Mucosa of stomach (tissue), 1 donor: ENCODE results near the gene MAGEL2.

Experiments
- H3K27me3 ChIP-seq: one replicate; pipeline ENCODE4 v1.7.0; 2013; ENCODE audit warnings: mild to moderate bottlenecking, low read length; ENCODE audit not compliant: control insufficient read depth, insufficient read depth
- H3K36me3 ChIP-seq: one replicate; pipeline ENCODE4 v1.7.0; 2013; ENCODE audit warnings: low read length; ENCODE audit not compliant: control insufficient read depth, insufficient read depth
- H3K4me1 ChIP-seq: one replicate; pipeline ENCODE4 v1.7.0; 2013; ENCODE audit warnings: mild to moderate bottlenecking, low read length; ENCODE audit not compliant: control insufficient read depth, insufficient read depth
- H3K4me3 ChIP-seq: one replicate; pipeline ENCODE4 v1.7.0; 2013; ENCODE audit warnings: low read length
- H3K9ac ChIP-seq: one replicate; pipeline ENCODE4 v1.7.0; 2013; ENCODE audit warnings: mild to moderate bottlenecking, low read length, moderate library complexity
- H3K9me3 ChIP-seq: one replicate; pipeline ENCODE4 v1.7.0; 2013; ENCODE audit warnings: mild to moderate bottlenecking, low read length, moderate library complexity; ENCODE audit not compliant: control insufficient read depth
- donor health status: Pancreatic carcinoma.

The MAGEL2 gene

DNA sequence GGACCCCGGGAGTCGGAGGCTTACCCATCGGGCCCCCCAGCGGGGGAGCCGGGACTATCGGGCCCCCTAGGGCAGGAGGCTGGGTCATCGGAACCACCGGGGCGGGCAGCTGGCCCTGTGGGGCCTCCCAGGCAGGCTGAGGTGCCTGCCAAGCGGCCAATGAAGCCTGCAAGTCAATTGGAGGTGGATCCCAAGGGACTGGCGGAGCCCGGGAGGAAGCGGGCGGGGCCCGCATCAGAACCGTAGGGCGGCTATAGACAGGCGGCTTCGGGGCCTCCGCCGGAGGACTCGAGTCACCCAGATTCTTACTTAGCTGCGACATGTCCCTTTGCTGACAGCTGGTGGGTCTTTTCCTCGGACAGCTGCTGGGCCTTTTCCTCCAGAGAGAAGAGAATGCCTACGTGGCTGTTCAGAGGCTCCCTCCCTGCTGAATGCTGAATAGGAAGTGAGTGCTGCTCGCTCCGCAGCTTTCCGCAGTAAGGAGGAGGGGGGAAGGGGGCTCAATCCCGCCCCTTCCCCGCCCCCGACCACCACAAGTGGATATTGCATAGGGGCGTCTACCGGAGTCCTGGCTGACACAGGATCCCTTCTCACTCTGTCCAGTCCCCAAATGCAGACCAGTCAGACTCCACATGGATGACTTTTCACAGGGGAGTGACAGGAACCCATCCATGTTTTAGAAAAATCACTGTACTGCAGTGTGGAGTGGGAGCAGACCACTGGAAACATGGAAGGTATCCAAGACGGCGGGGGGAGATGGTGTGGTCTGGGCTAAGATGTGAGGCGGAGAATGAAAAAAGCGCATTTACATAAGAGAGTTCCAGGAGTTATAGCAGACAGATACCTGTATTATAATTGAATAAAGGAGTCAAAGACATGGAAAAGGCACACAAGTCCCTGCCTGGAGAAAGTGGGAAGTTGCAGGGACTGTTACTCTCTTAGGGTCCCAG, at the start of gene MAGEL2:
Gene MAGEL2 (minus strand): TSS at position 447 of the 950 bp plus-strand sequence. CDS start 125 bp downstream, at position 322.
- Histone ChIP-seq H3K9me3 (no peaks in the 10 kb centered on the region), H3K36me3 (no peaks in the 10 kb centered on the region), H3K4me1 (no peaks in the 10 kb centered on the region), H3K27me3 (peaks cover 4% of the 10 kb centered on the region), H3K4me3 (no peak within 1 kb of the TSS), H3K9ac (no peak within 1 kb of the TSS)

DNA sequence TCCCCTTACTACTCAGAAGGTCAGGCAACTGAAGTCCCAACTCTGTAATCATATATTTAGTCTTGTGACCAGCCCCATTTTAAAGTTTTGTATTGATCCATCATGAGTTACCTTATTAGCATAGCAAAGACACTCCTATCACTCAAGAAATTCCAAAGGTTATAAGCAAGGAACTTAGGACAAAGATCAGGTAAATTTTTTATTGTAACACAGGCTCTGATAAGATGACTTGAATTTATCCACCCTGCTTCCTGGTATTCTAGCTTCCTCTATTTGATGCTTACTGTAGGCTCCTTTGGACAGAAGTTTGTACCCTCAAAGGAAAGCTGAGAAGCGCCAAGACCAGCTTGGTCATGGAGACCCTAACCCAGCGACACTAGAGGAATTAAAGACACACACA, 47.6 kb upstream of the MAGEL2 start:
- no peaks in the 10 kb centered on the region for H3K4me1 ChIP-seq
- H3K9ac ChIP-seq: no peak overlapping the region
- H3K4me3 ChIP-seq: no peak overlapping the region
- H3K27me3 ChIP-seq: no peaks in the 10 kb centered on the region
- no peaks in the 10 kb centered on the region for H3K36me3 ChIP-seq
- H3K9me3 ChIP-seq: no peaks in the 10 kb centered on the region

DNA sequence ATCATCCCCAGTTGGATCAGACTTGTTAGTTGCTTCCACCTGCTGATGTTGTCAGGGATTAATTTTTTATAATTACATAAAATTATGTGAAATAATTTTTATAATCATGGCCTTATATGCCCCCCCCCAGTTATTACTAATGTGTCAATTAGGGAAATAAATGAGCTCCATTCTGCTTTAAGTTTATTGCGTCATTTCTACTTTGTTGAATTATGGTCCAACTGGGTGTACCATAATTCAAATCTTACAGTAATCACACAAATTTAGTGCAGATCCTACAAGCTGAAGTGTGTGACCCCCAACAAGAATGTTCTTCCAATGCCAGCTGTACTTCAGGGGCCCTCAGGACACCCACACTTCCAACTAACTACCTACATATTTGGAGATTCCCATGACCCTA, 46.9 kb upstream of the MAGEL2 start:
- no peak overlapping the region for H3K4me3 ChIP-seq
- H3K27me3 ChIP-seq: no peaks in the 10 kb centered on the region
- H3K9ac ChIP-seq: no peak overlapping the region
- no peaks in the 10 kb centered on the region for H3K36me3 ChIP-seq
- no peaks in the 10 kb centered on the region for H3K9me3 ChIP-seq
- H3K4me1 ChIP-seq: no peaks in the 10 kb centered on the region

DNA sequence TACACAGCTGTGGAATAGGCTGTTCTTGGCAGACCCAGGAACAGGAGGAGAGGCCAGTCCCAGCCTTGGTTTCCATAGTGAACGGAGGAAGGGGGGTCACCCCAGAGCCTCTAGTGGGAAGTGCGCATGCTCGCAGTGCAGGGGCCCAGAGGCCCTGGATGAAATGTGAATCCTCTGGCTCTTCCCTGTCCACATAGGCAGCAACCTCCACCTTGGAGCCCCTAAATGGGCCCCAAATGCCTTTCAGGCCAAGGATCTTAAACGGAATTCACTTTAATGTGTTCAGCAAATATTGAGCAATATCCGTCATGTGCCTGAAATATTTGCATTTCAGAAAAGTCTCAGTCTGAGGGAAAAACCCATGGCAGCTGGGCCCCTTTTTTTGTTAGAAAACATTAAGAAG, 42.8 kb upstream of the MAGEL2 start:
- no peak overlapping the region for H3K4me3 ChIP-seq
- no peaks in the 10 kb centered on the region for H3K27me3 ChIP-seq
- H3K36me3 ChIP-seq: no peaks in the 10 kb centered on the region
- no peaks in the 10 kb centered on the region for H3K4me1 ChIP-seq
- no peak overlapping the region for H3K9ac ChIP-seq
- H3K9me3 ChIP-seq: no peaks in the 10 kb centered on the region

DNA sequence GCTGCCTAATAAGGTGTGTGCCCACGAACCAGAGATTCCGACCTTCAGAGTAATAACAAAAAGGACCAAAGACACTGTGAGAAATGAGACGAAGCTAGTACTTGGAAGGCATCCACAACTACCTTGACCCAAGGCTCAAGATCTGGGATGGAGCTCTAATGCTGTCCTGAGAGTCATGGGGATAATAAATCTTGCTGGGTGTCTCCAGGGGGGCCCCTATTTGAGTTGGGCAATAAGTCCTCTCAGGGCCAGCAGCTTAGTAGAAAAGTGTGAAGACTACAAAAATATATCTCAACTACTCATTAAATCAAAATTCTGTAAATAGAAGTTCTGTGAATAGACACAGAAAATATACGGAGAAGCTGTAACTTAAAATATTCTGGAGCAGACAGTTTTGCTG, 42.3 kb upstream of the MAGEL2 start:
- H3K4me3 ChIP-seq: no peak overlapping the region
- no peak overlapping the region for H3K9ac ChIP-seq
- H3K36me3 ChIP-seq: no peaks in the 10 kb centered on the region
- H3K9me3 ChIP-seq: no peaks in the 10 kb centered on the region
- no peaks in the 10 kb centered on the region for H3K4me1 ChIP-seq
- no peaks in the 10 kb centered on the region for H3K27me3 ChIP-seq

DNA sequence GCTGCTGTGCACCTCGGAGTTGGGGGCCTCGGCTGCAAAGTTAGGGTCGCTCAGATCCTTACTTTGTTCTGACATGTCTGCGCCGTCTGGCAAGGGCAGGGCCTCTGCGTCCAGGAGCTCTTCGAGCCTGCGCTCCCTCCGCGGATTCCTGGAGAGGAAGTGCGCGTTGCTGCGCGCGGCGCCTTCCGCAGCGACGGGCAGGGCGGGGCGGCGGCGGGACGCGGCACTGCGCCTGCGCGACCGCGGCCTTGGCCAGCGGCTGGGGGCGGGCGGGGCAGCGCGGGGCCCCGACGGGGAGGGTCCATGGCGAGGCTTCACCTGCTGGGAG, 39.4 kb upstream of the MAGEL2 start, which contains the start of gene NDN:
Gene NDN (minus strand): TSS at position 163 of the 328 bp plus-strand sequence. CDS start 88 bp downstream, at position 75.
- no peaks in the 10 kb centered on the region for H3K4me1 ChIP-seq
- no peak within 1 kb of the TSS for H3K9ac ChIP-seq
- no peaks in the 10 kb centered on the region for H3K27me3 ChIP-seq
- no peaks in the 10 kb centered on the region for H3K36me3 ChIP-seq
- no peak within 1 kb of the TSS for H3K4me3 ChIP-seq
- no peaks in the 10 kb centered on the region for H3K9me3 ChIP-seq

DNA sequence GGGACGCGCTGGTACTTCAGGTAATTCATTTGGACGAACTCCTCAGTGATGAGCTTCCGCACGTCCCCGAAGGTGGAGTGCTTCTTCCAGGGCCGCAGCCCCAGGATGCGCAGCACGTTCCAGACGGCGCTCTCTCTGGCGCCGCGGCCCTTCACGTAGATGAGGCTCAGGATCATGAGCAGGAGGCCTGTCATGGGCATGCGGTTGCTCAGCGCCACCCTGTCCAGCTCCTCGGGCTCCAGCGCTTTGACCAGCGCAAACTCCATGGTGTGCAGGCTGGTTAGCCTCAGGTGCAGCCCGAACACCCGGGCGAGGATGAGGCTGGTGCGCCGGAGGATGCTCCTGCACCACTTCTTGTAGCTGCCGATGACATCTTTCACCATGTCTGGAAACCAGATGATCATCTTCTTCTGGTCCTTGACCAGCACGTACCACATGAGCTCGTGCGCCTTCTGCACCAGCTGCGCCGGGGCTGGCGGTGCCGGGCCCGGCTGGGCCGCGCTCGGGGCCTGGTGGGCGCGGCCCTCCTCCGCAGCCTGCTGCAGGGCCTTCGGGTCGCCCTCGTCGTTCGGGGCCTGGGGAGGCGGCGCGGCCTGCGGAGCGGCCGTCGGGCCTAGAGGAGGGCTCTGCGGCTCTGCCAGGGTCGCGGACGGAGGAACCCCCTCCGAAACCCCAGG, 38.9 kb upstream of the MAGEL2 start:
- Histone ChIP-seq H3K4me1 (no peaks in the 10 kb centered on the region), H3K27me3 (no peaks in the 10 kb centered on the region), H3K4me3 (no peak overlapping the region), H3K36me3 (no peaks in the 10 kb centered on the region), H3K9ac (no peak overlapping the region), H3K9me3 (no peaks in the 10 kb centered on the region)

DNA sequence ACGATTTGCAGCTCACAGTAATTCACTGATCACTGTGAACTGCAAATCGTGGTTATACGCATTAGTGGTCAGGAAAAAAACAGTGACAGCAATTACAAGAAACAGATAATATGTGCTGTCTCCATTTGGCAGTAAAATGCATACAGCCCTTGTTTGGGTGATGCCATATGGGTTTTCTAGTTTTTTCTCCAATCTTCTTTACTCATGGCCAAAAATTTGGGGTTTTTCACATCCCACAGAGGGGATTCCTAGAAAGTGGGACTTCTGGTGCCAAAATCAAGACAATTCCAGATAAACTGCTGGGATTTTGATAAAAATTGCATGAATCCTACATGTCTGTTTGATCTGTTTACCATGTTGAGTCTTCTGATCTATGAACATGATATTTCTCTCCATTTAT, 23.8 kb upstream of the MAGEL2 start:
- H3K9me3 ChIP-seq: no peaks in the 10 kb centered on the region
- H3K36me3 ChIP-seq: no peaks in the 10 kb centered on the region
- no peak overlapping the region for H3K4me3 ChIP-seq
- no peaks in the 10 kb centered on the region for H3K27me3 ChIP-seq
- H3K9ac ChIP-seq: no peak overlapping the region
- no peaks in the 10 kb centered on the region for H3K4me1 ChIP-seq

DNA sequence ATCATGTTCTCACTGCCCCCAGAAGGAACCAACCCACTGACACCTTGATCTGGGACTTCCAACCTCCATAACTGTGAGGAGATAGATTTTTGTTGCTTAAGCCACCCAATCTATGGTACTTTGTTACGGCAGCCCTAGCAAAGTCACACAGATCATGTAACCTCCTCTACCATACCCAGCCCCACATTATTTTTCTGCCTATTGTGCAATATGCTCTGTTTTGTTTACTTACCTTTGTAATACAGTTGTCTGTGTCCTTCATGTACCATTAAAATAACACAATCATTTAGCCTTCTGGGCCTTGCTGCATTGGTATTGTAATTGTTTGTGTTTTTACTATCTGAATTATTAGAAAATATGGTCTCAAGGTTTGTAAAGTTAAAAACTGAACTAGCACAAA, 23.3 kb upstream of the MAGEL2 start:
- Histone ChIP-seq H3K9ac (no peak overlapping the region), H3K4me1 (no peaks in the 10 kb centered on the region), H3K9me3 (no peaks in the 10 kb centered on the region), H3K27me3 (no peaks in the 10 kb centered on the region), H3K36me3 (no peaks in the 10 kb centered on the region), H3K4me3 (no peak overlapping the region)

DNA sequence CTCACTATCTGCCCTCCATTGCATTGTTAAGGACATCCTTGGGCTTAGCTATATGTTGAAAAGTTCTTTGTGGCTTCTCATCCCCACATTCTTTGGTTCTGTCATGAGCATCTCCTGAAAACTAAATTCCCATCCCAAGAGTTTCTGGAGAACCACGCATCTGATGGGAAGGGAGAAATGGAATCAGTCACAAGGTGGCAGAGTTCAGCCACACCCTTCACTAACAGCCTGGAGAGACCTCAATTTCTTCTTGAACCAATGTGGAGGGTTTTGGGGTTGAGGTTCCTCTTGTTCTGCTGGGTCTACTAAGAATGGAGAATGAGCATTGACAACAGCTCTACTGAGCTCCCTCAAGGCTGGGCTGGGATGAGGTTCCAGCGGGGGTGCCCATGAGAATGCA, 15.6 kb upstream of the MAGEL2 start:
- Histone ChIP-seq H3K9me3 (no peaks in the 10 kb centered on the region), H3K27me3 (no peaks in the 10 kb centered on the region), H3K4me1 (no peaks in the 10 kb centered on the region), H3K36me3 (no peaks in the 10 kb centered on the region), H3K4me3 (no peak overlapping the region), H3K9ac (no peak overlapping the region)

DNA sequence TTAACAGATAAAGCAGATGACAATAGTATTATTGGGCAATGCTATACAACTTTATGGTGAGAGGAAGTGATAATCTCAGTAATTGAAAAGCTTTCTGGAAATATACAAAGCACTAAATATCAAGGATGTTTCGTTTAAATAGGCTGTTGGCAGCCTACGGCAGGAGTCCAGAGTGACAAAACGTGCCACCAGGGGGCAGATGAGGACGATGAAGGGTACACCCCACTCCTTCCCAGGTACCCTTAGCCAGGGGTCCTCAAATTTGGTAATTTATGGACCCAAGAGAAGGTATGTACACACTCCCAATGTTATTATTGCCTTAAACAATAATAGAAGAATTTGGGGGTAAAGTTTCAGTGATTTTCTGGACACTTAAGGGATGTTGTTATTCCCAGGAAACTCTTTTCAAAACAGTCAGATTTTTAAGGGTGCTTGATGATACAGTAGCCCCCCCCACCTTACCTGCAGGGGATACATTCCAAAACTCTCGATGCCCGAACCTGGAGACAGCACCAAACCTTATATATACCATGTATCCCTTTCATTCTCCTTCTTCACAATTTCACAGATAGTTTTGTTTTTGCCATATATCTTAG, 1.4 kb upstream of the MAGEL2 start:
- Histone ChIP-seq H3K9me3 (no peaks in the 10 kb centered on the region), H3K27me3 (peaks cover 4% of the 10 kb centered on the region), H3K9ac (no peak overlapping the region), H3K4me1 (no peaks in the 10 kb centered on the region), H3K4me3 (no peak overlapping the region), H3K36me3 (no peaks in the 10 kb centered on the region)

DNA sequence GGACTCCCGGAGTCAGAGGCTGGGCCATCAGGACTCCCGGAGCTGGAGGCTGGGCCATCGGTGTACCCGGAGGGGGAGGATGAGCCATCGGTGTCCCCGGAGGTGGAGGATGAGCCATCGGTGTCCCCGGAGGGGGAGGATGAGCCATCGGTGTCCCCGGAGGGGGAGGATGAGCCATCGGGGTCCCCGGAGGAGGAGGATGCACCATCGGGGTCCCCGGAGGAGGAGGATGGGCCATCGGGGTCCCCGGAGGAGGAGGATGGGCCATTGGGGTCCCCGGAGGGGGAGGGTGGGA, 719 bp downstream of the MAGEL2 start:
- peaks cover 4% of the 10 kb centered on the region for H3K27me3 ChIP-seq
- H3K9me3 ChIP-seq: no peaks in the 10 kb centered on the region
- no peak overlapping the region for H3K4me3 ChIP-seq
- no peaks in the 10 kb centered on the region for H3K36me3 ChIP-seq
- H3K4me1 ChIP-seq: no peaks in the 10 kb centered on the region
- no peak overlapping the region for H3K9ac ChIP-seq
